ENCODE results near the gene ALG14.

GRCh38 chr1:95067568-95067967, 5.2 kb downstream of the ALG14 start:
- TF ChIP-seq POLR2AphosphoS5 (IDR thresholded peaks at IDR 0.05; ENCODE audit: low read depth, low read length) (no peak), MXI1 (IDR thresholded peaks at IDR 0.05; ENCODE audit: low read depth, low read length) (no peak), CTCF (IDR thresholded peaks at IDR 0.05) (no peak), MAX (IDR thresholded peaks at IDR 0.05; ENCODE audit: low read depth) (no peak), JUND (IDR thresholded peaks at IDR 0.05) (no peak), PBX3 (IDR thresholded peaks at IDR 0.05) (no peak), IRF3 (IDR thresholded peaks at IDR 0.05; ENCODE audit: low read depth, low read length) (no peak), USF2 (IDR thresholded peaks at IDR 0.05; ENCODE audit: borderline replicate concordance, low read depth, low read length) (no peak), YY1 (IDR thresholded peaks at IDR 0.05; ENCODE audit: low read depth) (no peak), EZH2phosphoT487 (IDR thresholded peaks at IDR 0.05; ENCODE audit: borderline replicate concordance, low read depth) (no peak)
- TF ChIP-seq, protein P1, sequence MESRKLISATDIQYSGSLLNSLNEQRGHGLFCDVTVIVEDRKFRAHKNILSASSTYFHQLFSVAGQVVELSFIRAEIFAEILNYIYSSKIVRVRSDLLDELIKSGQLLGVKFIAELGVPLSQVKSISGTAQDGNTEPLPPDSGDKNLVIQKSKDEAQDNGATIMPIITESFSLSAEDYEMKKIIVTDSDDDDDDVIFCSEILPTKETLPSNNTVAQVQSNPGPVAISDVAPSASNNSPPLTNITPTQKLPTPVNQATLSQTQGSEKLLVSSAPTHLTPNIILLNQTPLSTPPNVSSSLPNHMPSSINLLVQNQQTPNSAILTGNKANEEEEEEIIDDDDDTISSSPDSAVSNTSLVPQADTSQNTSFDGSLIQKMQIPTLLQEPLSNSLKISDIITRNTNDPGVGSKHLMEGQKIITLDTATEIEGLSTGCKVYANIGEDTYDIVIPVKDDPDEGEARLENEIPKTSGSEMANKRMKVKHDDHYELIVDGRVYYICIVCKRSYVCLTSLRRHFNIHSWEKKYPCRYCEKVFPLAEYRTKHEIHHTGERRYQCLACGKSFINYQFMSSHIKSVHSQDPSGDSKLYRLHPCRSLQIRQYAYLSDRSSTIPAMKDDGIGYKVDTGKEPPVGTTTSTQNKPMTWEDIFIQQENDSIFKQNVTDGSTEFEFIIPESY (IDR thresholded peaks at IDR 0.05; ENCODE audit: borderline replicate concordance, low read depth), result no peak

Data from SK-N-SH (cell line).